ENCODE measurements around the gene CLMN. TPM values are rescaled to one million over a fixed set of nuclear protein-coding genes. Genes with fewer than 3 reads are reported as not detected.

The CLMN gene
- total RNA-seq, 2 experiments from 2014 or later, result 0.27 to 0.67 TPM

DNA sequence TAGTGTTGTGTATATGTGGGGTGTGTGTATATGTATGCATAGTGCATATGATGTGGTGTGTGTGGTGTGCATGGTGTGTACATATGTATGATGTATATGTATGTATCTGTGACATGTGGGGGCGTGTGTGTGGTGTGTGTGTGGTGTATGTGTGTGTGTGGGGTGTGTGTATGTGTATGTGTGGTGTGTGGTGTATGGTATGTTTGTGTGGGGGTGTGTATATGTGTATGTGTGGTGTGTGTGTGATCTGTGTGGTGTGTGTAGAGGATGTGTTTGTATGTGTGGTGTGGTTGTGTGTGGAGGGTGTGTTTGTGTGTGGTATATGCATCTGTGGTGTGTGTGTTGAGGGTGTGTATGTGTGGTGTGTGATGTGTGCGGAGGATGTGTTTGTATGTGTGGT, 61.6 kb downstream of the CLMN start:
- Histone ChIP-seq H3K27ac (ENCODE audit: low read depth in 1 of 2, low read length in 2 of 2) (no peak overlapping the region), H3K27me3 (ENCODE audit: control insufficient read depth in 1 of 2, insufficient read depth in 2 of 2, low read length in 2 of 2) (no peaks in the 10 kb centered on the region), H3K36me3 (ENCODE audit: insufficient read depth, low read length) (no peaks in the 10 kb centered on the region), H3K4me1 (ENCODE audit: insufficient read depth, low read length) (no peaks in the 10 kb centered on the region), H3K9me3 (ENCODE audit: control insufficient read depth in 1 of 2, insufficient read depth in 1 of 2, low read length in 2 of 2) (no peaks in the 10 kb centered on the region), H3K4me3 (ENCODE audit: low read length) (no peak overlapping the region)
- H3K9me3 Mint-ChIP-seq, result no peaks in the 10 kb centered on the region
- H3K27me3 Mint-ChIP-seq, result no peaks in the 10 kb centered on the region
- TF ChIP-seq, protein P1, sequence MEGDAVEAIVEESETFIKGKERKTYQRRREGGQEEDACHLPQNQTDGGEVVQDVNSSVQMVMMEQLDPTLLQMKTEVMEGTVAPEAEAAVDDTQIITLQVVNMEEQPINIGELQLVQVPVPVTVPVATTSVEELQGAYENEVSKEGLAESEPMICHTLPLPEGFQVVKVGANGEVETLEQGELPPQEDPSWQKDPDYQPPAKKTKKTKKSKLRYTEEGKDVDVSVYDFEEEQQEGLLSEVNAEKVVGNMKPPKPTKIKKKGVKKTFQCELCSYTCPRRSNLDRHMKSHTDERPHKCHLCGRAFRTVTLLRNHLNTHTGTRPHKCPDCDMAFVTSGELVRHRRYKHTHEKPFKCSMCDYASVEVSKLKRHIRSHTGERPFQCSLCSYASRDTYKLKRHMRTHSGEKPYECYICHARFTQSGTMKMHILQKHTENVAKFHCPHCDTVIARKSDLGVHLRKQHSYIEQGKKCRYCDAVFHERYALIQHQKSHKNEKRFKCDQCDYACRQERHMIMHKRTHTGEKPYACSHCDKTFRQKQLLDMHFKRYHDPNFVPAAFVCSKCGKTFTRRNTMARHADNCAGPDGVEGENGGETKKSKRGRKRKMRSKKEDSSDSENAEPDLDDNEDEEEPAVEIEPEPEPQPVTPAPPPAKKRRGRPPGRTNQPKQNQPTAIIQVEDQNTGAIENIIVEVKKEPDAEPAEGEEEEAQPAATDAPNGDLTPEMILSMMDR (IDR thresholded peaks at IDR 0.05), result no peak
- H3K36me3 Mint-ChIP-seq (ENCODE audit: low read depth), result no peaks in the 10 kb centered on the region
- no peak overlapping the region for H3K27ac Mint-ChIP-seq
- DNase-seq (no peak), ATAC-seq (ENCODE audit: poor library complexity) (no peak)
- H3K4me3 Mint-ChIP-seq, result no peak overlapping the region
- intact Hi-C loops (cut with DNase I, micrococcal nuclease), result no loop called here
- ChIA-PET POLR2A (no interaction called here), CTCF (no interaction called here)
- no peaks in the 10 kb centered on the region for H3K4me1 Mint-ChIP-seq (ENCODE audit: low read depth)

DNA sequence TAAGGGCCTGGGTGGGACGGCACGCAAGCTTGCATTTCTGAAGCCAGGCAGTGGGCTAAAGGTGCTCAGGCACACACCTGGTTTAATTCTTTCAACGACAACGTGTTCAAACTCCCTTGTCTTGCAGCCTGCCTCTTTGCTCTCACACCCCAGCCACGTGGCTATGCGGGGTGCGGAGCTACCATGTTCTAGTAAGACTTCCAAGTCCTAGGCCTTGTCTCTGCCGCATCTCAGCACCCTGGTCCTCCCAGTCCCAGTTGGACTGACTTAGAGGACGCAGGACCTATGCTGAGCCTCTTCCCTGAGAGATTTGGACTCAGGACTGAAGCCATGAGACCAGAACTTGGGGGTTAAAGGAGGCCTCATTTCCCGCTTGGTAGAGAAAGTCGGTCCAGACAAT, 62.2 kb downstream of the CLMN start:
- CTCF ChIA-PET, result no interaction called here
- no peaks in the 10 kb centered on the region for H3K9me3 Mint-ChIP-seq
- no peak overlapping the region for H3K27ac ChIP-seq (ENCODE audit: low read depth in 1 of 2, low read length in 2 of 2)
- H3K4me1 Mint-ChIP-seq (ENCODE audit: low read depth), result no peaks in the 10 kb centered on the region
- H3K4me3 Mint-ChIP-seq, result no peak overlapping the region
- H3K36me3 ChIP-seq (ENCODE audit: insufficient read depth, low read length), result no peaks in the 10 kb centered on the region
- no peaks in the 10 kb centered on the region for H3K27me3 Mint-ChIP-seq
- DNase-seq (no peak), ATAC-seq (ENCODE audit: poor library complexity) (no peak)
- POLR2A ChIA-PET, result no interaction called here
- no peaks in the 10 kb centered on the region for H3K4me1 ChIP-seq (ENCODE audit: insufficient read depth, low read length)
- H3K27ac Mint-ChIP-seq, result no peak overlapping the region
- no peak overlapping the region for H3K4me3 ChIP-seq (ENCODE audit: low read length)
- TF ChIP-seq, protein P1 (IDR thresholded peaks at IDR 0.05), result no peak
- intact Hi-C loops (cut with DNase I, micrococcal nuclease), result no loop called here
- H3K27me3 ChIP-seq (ENCODE audit: control insufficient read depth in 1 of 2, insufficient read depth in 2 of 2, low read length in 2 of 2), result no peaks in the 10 kb centered on the region
- H3K9me3 ChIP-seq (ENCODE audit: control insufficient read depth in 1 of 2, insufficient read depth in 1 of 2, low read length in 2 of 2), result no peaks in the 10 kb centered on the region
- no peaks in the 10 kb centered on the region for H3K36me3 Mint-ChIP-seq (ENCODE audit: low read depth)

DNA sequence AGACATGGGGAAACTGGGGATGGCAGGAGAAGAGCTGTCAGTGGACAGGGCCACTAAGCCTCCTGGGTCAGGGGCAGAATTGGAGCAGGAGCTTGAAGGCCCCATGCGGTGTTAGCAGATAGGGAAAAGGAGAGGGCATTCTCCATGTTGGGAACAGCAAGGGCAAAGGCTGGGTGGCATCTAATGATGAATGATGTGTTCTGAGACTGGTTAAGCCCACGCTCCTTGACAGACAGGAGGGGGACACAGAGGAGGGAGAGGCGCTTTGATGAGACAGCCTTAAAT, 63.0 kb downstream of the CLMN start:
- intact Hi-C loops (cut with DNase I, micrococcal nuclease), result no loop called here
- H3K9me3 Mint-ChIP-seq, result no peaks in the 10 kb centered on the region

More for the DNA sequence above, 63.0 kb downstream of the CLMN start:
- Histone ChIP-seq H3K9me3 (ENCODE audit: control insufficient read depth in 1 of 2, insufficient read depth in 1 of 2, low read length in 2 of 2) (no peaks in the 10 kb centered on the region), H3K36me3 (ENCODE audit: insufficient read depth, low read length) (no peaks in the 10 kb centered on the region), H3K27ac (ENCODE audit: low read depth in 1 of 2, low read length in 2 of 2) (no peak overlapping the region), H3K4me1 (ENCODE audit: insufficient read depth, low read length) (no peaks in the 10 kb centered on the region), H3K27me3 (ENCODE audit: control insufficient read depth in 1 of 2, insufficient read depth in 2 of 2, low read length in 2 of 2) (no peaks in the 10 kb centered on the region), H3K4me3 (ENCODE audit: low read length) (no peak overlapping the region)
- no peak overlapping the region for H3K27ac Mint-ChIP-seq
- H3K4me1 Mint-ChIP-seq (ENCODE audit: low read depth), result no peaks in the 10 kb centered on the region
- H3K27me3 Mint-ChIP-seq, result no peaks in the 10 kb centered on the region
- POLR2A ChIA-PET, result no interaction called here
- TF ChIP-seq, protein P1 (IDR thresholded peaks at IDR 0.05), result no peak
- CTCF ChIA-PET, result no interaction called here
- H3K36me3 Mint-ChIP-seq (ENCODE audit: low read depth), result no peaks in the 10 kb centered on the region
- ATAC-seq (ENCODE audit: poor library complexity), result no peak
- H3K4me3 Mint-ChIP-seq, result no peak overlapping the region
- no peak for DNase-seq
